GM12878 (cell line): ENCODE data around the gene EMP2. TPM values are rescaled to one million over a fixed set of nuclear protein-coding genes. Genes with fewer than 3 reads are reported as not detected.

ENCODE experiments used
- ATAC-seq: fragments of 200-7000 bp; cut with Tn5 transposase; 3 replicates; pipeline ENCODE4 v1.9.1; 2020; ENCODE audit warnings: mild to moderate bottlenecking, moderate library complexity
- BruUV-seq: library from RNA; stranded (reverse); fragments of 400-500 nt; replicated peaks from 2 replicates; lab custom pipeline; 2021; lab: Mats Ljungman, UMichigan
- CTCF ChIA-PET: fragments of 300-600 bp; sonication (Branson Sonifier 250); formaldehyde crosslinking; extraction: SDS; loops from one replicate; lab custom pipeline; 2021; ENCODE audit warnings: inconsistent platforms; lab: Yijun Ruan, JAX
- POLR2A ChIA-PET: fragments of 350-600 bp; formaldehyde crosslinking; extraction: SDS; loops from one replicate; lab custom pipeline; 2021; ENCODE audit warnings: inconsistent platforms; lab: Charles Lee
- RAD21 ChIA-PET: fragments of 300-600 bp; sonication (Branson Sonifier 250); formaldehyde crosslinking; loops from one replicate; lab custom pipeline; 2023; ENCODE audit warnings: antibody characterized with exemption; ENCODE audit not compliant: unreplicated experiment; lab: Charles Lee
- SMC1A ChIA-PET: fragments of 300-600 bp; sonication (Branson Sonifier 250); formaldehyde crosslinking; loops from one replicate; lab custom pipeline; 2023; ENCODE audit not compliant: unreplicated experiment, uncharacterized antibody; lab: Charles Lee
- DNase-seq: peaks from one replicate; pipeline ENCODE4 v3.0.0-alpha.2; 2011; ENCODE audit warnings: low read depth, low spot score
- FAIRE-seq: peaks from 3 replicates; lab custom pipeline; 2011; peaks lifted over from hg19 to GRCh38; lab: Jason Lieb, UNC
- H2AFZ ChIP-seq: 2 replicates; pipeline ENCODE4 v1.6.0; 2011; ENCODE audit warnings: low read depth, low read length, control low read depth; ENCODE audit not compliant: control insufficient read depth
- H3K27ac ChIP-seq: 2 replicates; pipeline ENCODE4 v1.5.1; 2011; ENCODE audit warnings: control low read depth; ENCODE audit not compliant: control insufficient read depth, insufficient read depth
- H3K27me3 ChIP-seq, 2 experiments: replicated peaks in 1 of 2; 2 replicates each; pipeline versions ENCODE4 v1.6.0 to v1.6.1; 2011; ENCODE audit warnings: low read length in 1 of 2; ENCODE audit not compliant: control insufficient read depth in 2 of 2, insufficient read depth in 2 of 2
- H3K36me3 ChIP-seq, 2 experiments: 2 replicates each; pipeline ENCODE4 v1.5.1; 2011; ENCODE audit warnings: low read length in 1 of 2; ENCODE audit not compliant: control insufficient read depth in 2 of 2, insufficient read depth in 2 of 2
- H3K4me1 ChIP-seq: 2 replicates; pipeline ENCODE4 v1.6.1; 2011; ENCODE audit warnings: mild to moderate bottlenecking, low read length, moderate library complexity, mixed read lengths; ENCODE audit not compliant: control insufficient read depth, insufficient read depth
- H3K4me2 ChIP-seq: 2 replicates; pipeline ENCODE4 v1.6.0; 2011; ENCODE audit warnings: control low read depth; ENCODE audit not compliant: control insufficient read depth, insufficient read depth
- H3K4me3 ChIP-seq: fragments of 200-600 bp; sonication (generic); 2 replicates; pipeline ENCODE4 v1.5.1; 2016
- H3K79me2 ChIP-seq: 2 replicates; pipeline ENCODE4 v1.6.0; 2011; ENCODE audit warnings: low read length; ENCODE audit not compliant: control insufficient read depth, insufficient read depth
- H3K9ac ChIP-seq: 2 replicates; pipeline ENCODE4 v1.8.0; 2011; ENCODE audit warnings: low read length, control low read depth, mixed read lengths; ENCODE audit not compliant: control insufficient read depth, insufficient read depth
- H3K9me3 ChIP-seq: replicated peaks from 3 replicates; pipeline ENCODE4 v1.5.1; 2011; ENCODE audit warnings: mild to moderate bottlenecking, low read length; ENCODE audit not compliant: control insufficient read depth, insufficient read depth
- H4K20me1 ChIP-seq: 2 replicates; pipeline ENCODE4 v1.6.0; 2011; ENCODE audit not compliant: control insufficient read depth, insufficient read depth
- BMI1 ChIP-seq: fragments of 450-650 bp; IDR thresholded peaks from 2 replicates; pipeline ENCODE4 v1.6.1; 2016; ENCODE audit warnings: mild to moderate bottlenecking, moderate library complexity, borderline replicate concordance
- CEBPB ChIP-seq, 2 experiments: fragments of 150-350 bp in 1 of 2; IDR thresholded peaks; 2 replicates each; pipeline ENCODE4 v1.6.1; 2012 to 2014; ENCODE audit warnings: low read depth in 2 of 2, low read length in 2 of 2, borderline replicate concordance in 1 of 2, inconsistent platforms in 1 of 2
- CEBPZ ChIP-seq: fragments of 150-350 bp; IDR thresholded peaks from 2 replicates; pipeline ENCODE4 v1.6.1; 2016; ENCODE audit warnings: low read depth, low read length
- FOXK2 ChIP-seq: fragments of 450-650 bp; IDR thresholded peaks from 2 replicates; pipeline ENCODE4 v1.6.1; 2017; ENCODE audit warnings: mild to moderate bottlenecking, moderate library complexity
- FOXM1 ChIP-seq: IDR thresholded peaks from 2 replicates; pipeline ENCODE4 v1.6.1; 2012; ENCODE audit warnings: low read depth, mild to moderate bottlenecking, inconsistent platforms, low read length, moderate library complexity
- IKZF2 ChIP-seq, 2 experiments: fragments of 450-650 bp; IDR thresholded peaks; 2 replicates each; pipeline ENCODE4 v1.6.1; 2017; ENCODE audit warnings: mild to moderate bottlenecking in 2 of 2, moderate library complexity in 2 of 2
- NFIC ChIP-seq: IDR thresholded peaks from 2 replicates; pipeline ENCODE4 v1.6.1; 2012; ENCODE audit warnings: low read depth, mild to moderate bottlenecking, inconsistent platforms, low read length, moderate library complexity
- SREBF1 ChIP-seq: IDR thresholded peaks from 2 replicates; pipeline ENCODE4 v1.6.1; 2012; ENCODE audit warnings: mild to moderate bottlenecking, low read length
- YBX1 ChIP-seq: fragments of 450-650 bp; IDR thresholded peaks from 2 replicates; pipeline ENCODE4 v1.6.1; 2016; ENCODE audit warnings: antibody characterized with exemption
- YY1 ChIP-seq: IDR thresholded peaks from 2 replicates; pipeline ENCODE4 v1.6.1; 2011; ENCODE audit warnings: low read depth, mild to moderate bottlenecking, low read length
- ZBTB40 ChIP-seq: fragments of 450-650 bp; IDR thresholded peaks from 2 replicates; pipeline ENCODE4 v1.6.1; 2016; ENCODE audit warnings: mild to moderate bottlenecking, moderate library complexity, borderline replicate concordance
- ZNF217 ChIP-seq: fragments of 450-650 bp; IDR thresholded peaks from 2 replicates; pipeline ENCODE4 v1.6.1; 2017; ENCODE audit warnings: antibody characterized with exemption, mild to moderate bottlenecking
- whole genome bisulfite sequencing: methylation state at CpG from one replicate; pipeline ENCODE4 v1.1.6; 2016; ENCODE audit warnings: low lambda C conversion rate; ENCODE audit not compliant: insufficient replicate concordance, insufficient coverage; ENCODE audit errors: missing lambda C conversion rate; 5-methylcytosine and 5-hydroxymethylcytosine counted together
- in situ Hi-C: fragments of 300-500 bp; cut with MboI; formaldehyde crosslinking; loops from 9 replicates; pipeline ENCODE4 v1.14.3; 2018; ENCODE audit warnings: mixed read lengths
- intact Hi-C: fragments of 100-400 bp; cut with micrococcal nuclease; formaldehyde crosslinking; loops from one replicate; pipeline ENCODE4 v1.14.2; 2022; ENCODE audit not compliant: unreplicated experiment
- polyA plus RNA-seq, 11 experiments: library from polyadenylated mRNA; depleted of rRNA in 4 of 11; unstranded in 6 of 11; stranded (reverse) in 5 of 11; fragments of >200 nt; fragmentation: Nextera tagmentation in 4 of 11; fragmentation: Illumina TruSeq in 1 of 11; extraction: Ambion mirVana in 4 of 11; extraction: Trizol in 1 of 11; gene quantifications; 1 replicate in 1 of 11; 2 replicates in 10 of 11; pipeline versions ENCODE4 v1.2.1 to v1.2.3, GENCODE V29; 2011 to 2016; ENCODE audit warnings: inconsistent platforms in 2 of 11, missing spikeins in 2 of 11, low read depth in 1 of 11
- total RNA-seq, 4 experiments: library from RNA; depleted of rRNA in 3 of 4; stranded (reverse); fragments of >200 nt in 3 of 4; fragmentation: Illumina TruSeq in 1 of 4; extraction: Trizol in 1 of 4; gene quantifications; 2 replicates each; pipeline versions ENCODE4 v1.2.1 to v1.2.3, GENCODE V29; 2013 to 2021
- TF ChIP-seq, protein P1 (sequence below): fragments of 450-650 bp; IDR thresholded peaks from 2 replicates; pipeline ENCODE4 v1.6.1; 2017; ENCODE audit warnings: antibody characterized with exemption, mild to moderate bottlenecking, moderate library complexity

The EMP2 gene
- total and polyA plus RNA-seq, 10 of the 15 experiments (the other 5 are each of a cell fraction or from before 2014, with no cell fraction given): 0.41 to 10.4 (median 3.8) TPM

DNA sequence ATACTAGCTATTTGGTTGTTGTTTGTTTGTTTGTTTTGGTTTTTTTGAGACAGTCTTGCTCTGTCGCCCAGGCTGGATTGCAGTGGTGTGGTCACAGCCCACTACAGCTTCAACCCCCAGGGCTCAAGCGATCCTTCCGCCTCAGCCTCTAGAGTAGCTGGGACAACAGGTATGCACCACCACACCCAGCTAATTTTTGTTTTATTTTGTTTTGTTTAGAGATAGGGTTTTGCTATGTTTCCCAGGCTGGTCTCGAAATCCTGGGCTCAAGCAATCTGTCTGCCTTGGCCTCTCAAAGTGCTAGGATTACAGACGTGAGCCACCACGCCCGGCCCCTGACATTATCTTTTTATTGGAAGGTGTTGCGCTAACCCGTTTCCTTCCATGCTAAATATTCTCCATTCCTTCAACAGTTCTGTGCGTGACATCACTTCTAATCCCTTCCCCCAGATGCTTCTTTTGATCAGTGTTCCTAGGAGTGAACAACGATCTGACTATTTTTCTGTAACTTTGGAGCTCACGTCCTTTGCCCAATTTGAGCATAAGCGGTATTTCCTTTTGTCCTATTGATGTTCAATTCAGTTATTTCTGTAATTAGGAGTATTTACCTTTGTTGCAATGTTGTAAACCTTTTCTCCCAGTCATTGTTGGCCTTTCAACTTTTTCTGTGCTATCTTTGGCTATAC is 30.2 kb upstream of the EMP2 start:
- Histone ChIP-seq H3K79me2 (no peaks in the 10 kb centered on the region), H3K27me3 (no peaks in the 10 kb centered on the region; a peak in 2 of 4 replicates), H4K20me1 (no peaks in the 10 kb centered on the region), H3K4me2 (no peak overlapping the region), H3K9ac (no peak overlapping the region), H2AFZ (no peak overlapping the region), H3K36me3 (no peaks in the 10 kb centered on the region), H3K4me1 (no peaks in the 10 kb centered on the region), H3K4me3 (no peak overlapping the region), H3K27ac (no peak overlapping the region), H3K9me3 (no peaks in the 10 kb centered on the region)
- in situ Hi-C loops: no loop called here
- BruUV-seq: no TSS peak
- intact Hi-C loops: no loop called here
- ChIA-PET POLR2A (interaction anchor here (1.0 kb wide), 1 partner anchor 18 kb away, joined by 3 read pairs; no protein-coding TSS in a partner anchor), CTCF (interaction anchor here (0.6 to 1.1 kb wide), 6 partner anchors 10 to 557 kb away, joined by 3 to 5 read pairs (median 4); no protein-coding TSS in a partner anchor), RAD21 (interaction anchor here (1.4 kb wide), 1 partner anchor 10 kb away, joined by 4 read pairs; no protein-coding TSS in a partner anchor), SMC1A (interaction anchor here (1.0 to 2.3 kb wide), 6 partner anchors 8 to 127 kb away, joined by 3 to 7 read pairs (median 3); no protein-coding TSS in a partner anchor)
- ATAC-seq (no peak), DNase-seq (no peak), FAIRE-seq (no peak)
- 52% methylated on average over 13 of the region's 13 CpGs for WGBS
- TF ChIP-seq SREBF1 (no peak), YBX1 (no peak), FOXK2 (no peak), ZNF217 (no peak), YY1 (no peak), NFIC (no peak), BMI1 (no peak), FOXM1 (no peak), ZBTB40 (no peak), IKZF2 (IDR thresholded peaks at IDR 0.05) (no peak), CEBPB (IDR thresholded peaks at IDR 0.05; ENCODE audit: borderline replicate concordance in 1 of 2, low read depth in 2 of 2, low read length in 2 of 2) (no peak), CEBPZ (no peak)
- TF ChIP-seq, protein P1, sequence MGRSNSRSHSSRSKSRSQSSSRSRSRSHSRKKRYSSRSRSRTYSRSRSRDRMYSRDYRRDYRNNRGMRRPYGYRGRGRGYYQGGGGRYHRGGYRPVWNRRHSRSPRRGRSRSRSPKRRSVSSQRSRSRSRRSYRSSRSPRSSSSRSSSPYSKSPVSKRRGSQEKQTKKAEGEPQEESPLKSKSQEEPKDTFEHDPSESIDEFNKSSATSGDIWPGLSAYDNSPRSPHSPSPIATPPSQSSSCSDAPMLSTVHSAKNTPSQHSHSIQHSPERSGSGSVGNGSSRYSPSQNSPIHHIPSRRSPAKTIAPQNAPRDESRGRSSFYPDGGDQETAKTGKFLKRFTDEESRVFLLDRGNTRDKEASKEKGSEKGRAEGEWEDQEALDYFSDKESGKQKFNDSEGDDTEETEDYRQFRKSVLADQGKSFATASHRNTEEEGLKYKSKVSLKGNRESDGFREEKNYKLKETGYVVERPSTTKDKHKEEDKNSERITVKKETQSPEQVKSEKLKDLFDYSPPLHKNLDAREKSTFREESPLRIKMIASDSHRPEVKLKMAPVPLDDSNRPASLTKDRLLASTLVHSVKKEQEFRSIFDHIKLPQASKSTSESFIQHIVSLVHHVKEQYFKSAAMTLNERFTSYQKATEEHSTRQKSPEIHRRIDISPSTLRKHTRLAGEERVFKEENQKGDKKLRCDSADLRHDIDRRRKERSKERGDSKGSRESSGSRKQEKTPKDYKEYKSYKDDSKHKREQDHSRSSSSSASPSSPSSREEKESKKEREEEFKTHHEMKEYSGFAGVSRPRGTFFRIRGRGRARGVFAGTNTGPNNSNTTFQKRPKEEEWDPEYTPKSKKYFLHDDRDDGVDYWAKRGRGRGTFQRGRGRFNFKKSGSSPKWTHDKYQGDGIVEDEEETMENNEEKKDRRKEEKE: no peak
